Measurements from ENCODE around the gene DAB2IP.

Gene DAB2IP

DNA sequence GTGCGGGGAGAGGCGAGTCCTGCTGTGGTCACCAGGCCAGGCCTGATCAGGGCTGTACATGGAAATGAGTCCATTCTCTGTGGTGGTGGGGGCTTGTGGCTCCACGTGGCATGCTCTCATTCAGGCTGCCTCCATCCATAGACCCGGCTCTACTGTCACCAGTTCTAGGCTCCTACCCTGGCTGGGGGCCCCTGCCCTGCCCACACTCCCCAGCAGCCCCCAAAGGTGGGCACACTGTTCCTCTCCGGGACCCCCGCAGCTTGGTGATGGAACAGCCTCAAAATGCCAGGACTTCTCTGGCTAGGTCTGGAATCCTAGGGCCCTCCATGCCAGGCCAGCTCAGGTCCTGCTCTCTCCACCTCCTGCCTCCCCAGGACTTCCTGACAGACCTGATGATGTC is 111.7 kb downstream of the DAB2IP start:
- H3K4me1 ChIP-seq (ENCODE audit: control insufficient read depth, insufficient read depth, low read length) = no peaks in the 10 kb centered on the region

DNA sequence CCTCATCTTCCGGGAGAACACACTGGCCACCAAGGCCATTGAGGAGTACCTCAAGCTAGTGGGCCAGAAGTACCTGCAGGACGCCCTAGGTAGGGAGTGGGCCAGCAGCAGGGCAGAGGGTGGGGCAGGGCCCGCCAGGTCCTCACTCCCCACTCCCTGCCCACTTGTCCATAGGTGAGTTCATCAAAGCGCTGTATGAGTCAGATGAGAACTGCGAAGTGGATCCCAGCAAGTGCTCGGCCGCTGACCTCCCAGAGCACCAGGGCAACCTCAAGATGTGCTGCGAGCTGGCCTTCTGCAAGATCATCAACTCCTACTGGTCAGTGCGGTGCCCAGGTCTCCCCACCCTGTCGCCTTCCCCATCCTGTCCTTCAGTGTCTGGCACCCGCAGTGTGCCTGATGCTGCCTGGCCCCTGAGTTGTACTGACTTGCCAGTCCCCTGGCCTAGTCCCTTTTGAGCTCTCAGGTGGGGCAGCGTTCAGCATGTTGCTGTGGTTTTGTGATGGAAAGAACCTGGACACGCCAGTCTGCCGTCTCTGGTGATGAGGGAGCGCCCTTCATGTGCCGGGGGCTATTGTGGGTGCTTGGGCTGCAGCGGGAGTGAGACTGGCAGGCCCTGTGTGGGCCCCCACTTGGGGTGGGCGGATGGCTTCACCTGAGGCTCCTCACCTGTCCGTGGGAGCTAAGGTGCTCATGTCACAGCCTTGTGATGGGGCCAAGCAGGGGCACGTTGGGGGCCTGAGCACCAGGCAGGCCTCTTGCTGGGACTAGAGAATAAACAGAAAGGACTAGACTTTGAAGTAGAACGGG is 112.3 kb downstream of the DAB2IP start:
- Histone ChIP-seq H3K4me1 (ENCODE audit: control insufficient read depth, insufficient read depth, low read length) (no peaks in the 10 kb centered on the region), H3K36me3 (ENCODE audit: control insufficient read depth in 2 of 2, insufficient read depth in 1 of 2, low read length in 2 of 2) (peaks cover 0 to 92% of the 10 kb centered on the region in 2 experiments; a peak in 1 of 3 replicates)
- POLR2A ChIA-PET = no interaction called here

More for the DNA sequence above, 111.7 kb downstream of the DAB2IP start:
- POLR2A ChIA-PET = no interaction called here
- no peak overlapping the region for H3K4me3 ChIP-seq (ENCODE audit: low read depth, low read length)
- TF ChIP-seq ZSCAN16 (tag by site-specific recombination; IDR thresholded peaks at IDR 0.05) = no peak
- TF ChIP-seq ZNF16 (tag by site-specific recombination; IDR thresholded peaks at IDR 0.05; ENCODE audit: low read depth) = no peak
- TF ChIP-seq, protein P1, sequence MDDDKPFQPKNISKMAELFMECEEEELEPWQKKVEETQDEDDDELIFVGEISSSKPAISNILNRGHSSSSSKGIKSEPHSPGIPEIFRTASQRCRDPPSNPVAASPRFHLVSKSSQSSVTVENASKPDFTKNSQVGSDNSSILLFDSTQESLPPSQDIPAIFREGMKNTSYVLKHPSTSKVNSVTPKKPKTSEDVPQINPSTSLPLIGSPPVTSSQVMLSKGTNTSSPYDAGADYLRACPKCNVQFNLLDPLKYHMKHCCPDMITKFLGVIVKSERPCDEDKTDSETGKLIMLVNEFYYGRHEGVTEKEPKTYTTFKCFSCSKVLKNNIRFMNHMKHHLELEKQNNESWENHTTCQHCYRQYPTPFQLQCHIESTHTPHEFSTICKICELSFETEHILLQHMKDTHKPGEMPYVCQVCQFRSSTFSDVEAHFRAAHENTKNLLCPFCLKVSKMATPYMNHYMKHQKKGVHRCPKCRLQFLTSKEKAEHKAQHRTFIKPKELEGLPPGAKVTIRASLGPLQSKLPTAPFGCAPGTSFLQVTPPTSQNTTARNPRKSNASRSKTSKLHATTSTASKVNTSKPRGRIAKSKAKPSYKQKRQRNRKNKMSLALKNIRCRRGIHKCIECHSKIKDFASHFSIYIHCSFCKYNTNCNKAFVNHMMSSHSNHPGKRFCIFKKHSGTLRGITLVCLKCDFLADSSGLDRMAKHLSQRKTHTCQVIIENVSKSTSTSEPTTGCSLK (tag by site-specific recombination; IDR thresholded peaks at IDR 0.05) = no peak
- no peak for TF ChIP-seq HOXA7 (CRISPR knock-in tag; IDR thresholded peaks at IDR 0.05; ENCODE audit: borderline replicate concordance)
- TF ChIP-seq ZNF843 (tag by site-specific recombination; IDR thresholded peaks at IDR 0.05) = no peak
- TF ChIP-seq, protein P2, sequence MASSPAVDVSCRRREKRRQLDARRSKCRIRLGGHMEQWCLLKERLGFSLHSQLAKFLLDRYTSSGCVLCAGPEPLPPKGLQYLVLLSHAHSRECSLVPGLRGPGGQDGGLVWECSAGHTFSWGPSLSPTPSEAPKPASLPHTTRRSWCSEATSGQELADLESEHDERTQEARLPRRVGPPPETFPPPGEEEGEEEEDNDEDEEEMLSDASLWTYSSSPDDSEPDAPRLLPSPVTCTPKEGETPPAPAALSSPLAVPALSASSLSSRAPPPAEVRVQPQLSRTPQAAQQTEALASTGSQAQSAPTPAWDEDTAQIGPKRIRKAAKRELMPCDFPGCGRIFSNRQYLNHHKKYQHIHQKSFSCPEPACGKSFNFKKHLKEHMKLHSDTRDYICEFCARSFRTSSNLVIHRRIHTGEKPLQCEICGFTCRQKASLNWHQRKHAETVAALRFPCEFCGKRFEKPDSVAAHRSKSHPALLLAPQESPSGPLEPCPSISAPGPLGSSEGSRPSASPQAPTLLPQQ (tag by site-specific recombination; IDR thresholded peaks at IDR 0.05) = no peak
- no peak for TF ChIP-seq TCF7L2 (IDR thresholded peaks at IDR 0.05; ENCODE audit: borderline replicate concordance, low read depth, low read length)
- no peak for TF ChIP-seq ZBTB1 (tag by site-specific recombination; IDR thresholded peaks at IDR 0.05)
- TF ChIP-seq, protein P3, sequence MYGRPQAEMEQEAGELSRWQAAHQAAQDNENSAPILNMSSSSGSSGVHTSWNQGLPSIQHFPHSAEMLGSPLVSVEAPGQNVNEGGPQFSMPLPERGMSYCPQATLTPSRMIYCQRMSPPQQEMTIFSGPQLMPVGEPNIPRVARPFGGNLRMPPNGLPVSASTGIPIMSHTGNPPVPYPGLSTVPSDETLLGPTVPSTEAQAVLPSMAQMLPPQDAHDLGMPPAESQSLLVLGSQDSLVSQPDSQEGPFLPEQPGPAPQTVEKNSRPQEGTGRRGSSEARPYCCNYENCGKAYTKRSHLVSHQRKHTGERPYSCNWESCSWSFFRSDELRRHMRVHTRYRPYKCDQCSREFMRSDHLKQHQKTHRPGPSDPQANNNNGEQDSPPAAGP (tag by site-specific recombination; IDR thresholded peaks at IDR 0.05) = no peak
- no peak for TF ChIP-seq KLF8 (tag by site-specific recombination; IDR thresholded peaks at IDR 0.05)
- no peak for TF ChIP-seq ZNF366 (tag by site-specific recombination; conservative IDR thresholded peaks at IDR 0.05)
- H3K9me3 ChIP-seq (ENCODE audit: control insufficient read depth, insufficient read depth, low read depth, low read length) = no peaks in the 10 kb centered on the region
- H3K36me3 ChIP-seq (ENCODE audit: control insufficient read depth in 2 of 2, insufficient read depth in 1 of 2, low read length in 2 of 2) = peaks cover 0 to 92% of the 10 kb centered on the region in 2 experiments; a peak in 1 of 3 replicates
- CTCF ChIA-PET = no interaction called here
- H3K27ac ChIP-seq (ENCODE audit: extremely low read depth, low read depth, low read length) = no peak overlapping the region

DNA sequence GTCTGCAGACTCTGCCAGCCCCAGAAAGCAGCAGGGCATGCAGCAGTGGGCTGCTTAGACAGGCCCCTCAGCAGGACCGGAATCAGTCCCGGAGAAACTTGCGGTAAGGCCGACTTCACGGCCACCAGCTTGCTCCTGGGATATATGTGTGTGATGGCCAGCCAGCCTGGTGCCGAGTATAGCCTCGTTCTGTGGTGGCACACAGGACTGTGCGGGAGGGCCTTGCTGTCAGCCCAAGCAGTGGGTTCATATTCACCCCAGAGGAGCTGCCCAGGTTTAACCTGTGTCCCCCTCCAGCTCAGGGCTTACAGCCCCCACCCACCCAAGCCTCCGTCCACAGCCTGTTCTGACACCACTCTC is 112.9 kb downstream of the DAB2IP start:
- H3K27ac ChIP-seq (ENCODE audit: extremely low read depth, low read depth, low read length) = no peak overlapping the region
- no peaks in the 10 kb centered on the region for H3K4me1 ChIP-seq (ENCODE audit: control insufficient read depth, insufficient read depth, low read length)
- TF ChIP-seq ZNF24 (tag by site-specific recombination; IDR thresholded peaks at IDR 0.05) (no peak), ZNF560 (tag by site-specific recombination; IDR thresholded peaks at IDR 0.05; ENCODE audit: borderline replicate concordance) (no peak), ZNF664 (tag by site-specific recombination; IDR thresholded peaks at IDR 0.05) (no peak), ZNF133 (tag by site-specific recombination; IDR thresholded peaks at IDR 0.05) (no peak), KLF7 (tag by site-specific recombination; IDR thresholded peaks at IDR 0.05; ENCODE audit: borderline replicate concordance) (no peak), SALL2 (tag by site-specific recombination; IDR thresholded peaks at IDR 0.05; ENCODE audit: borderline replicate concordance) (no peak), ZNF48 (tag by site-specific recombination; IDR thresholded peaks at IDR 0.05) (no peak), ZNF211 (tag by site-specific recombination; IDR thresholded peaks at IDR 0.05; ENCODE audit: low read depth) (no peak), ZNF394 (tag by site-specific recombination; IDR thresholded peaks at IDR 0.05; ENCODE audit: borderline replicate concordance) (no peak), KLF1 (tag by site-specific recombination; IDR thresholded peaks at IDR 0.05) (no peak), ZNF324 (tag by site-specific recombination; IDR thresholded peaks at IDR 0.05) (no peak), ZNF19 (tag by site-specific recombination; IDR thresholded peaks at IDR 0.05; ENCODE audit: low read depth) (no peak), ZNF626 (tag by site-specific recombination; IDR thresholded peaks at IDR 0.05) (no peak), ZNF112 (tag by site-specific recombination; IDR thresholded peaks at IDR 0.05) (no peak)
- ChIA-PET CTCF (interaction anchor here (1.2 kb wide), 1 partner anchor 218 kb away, joined by 4 read pairs; no protein-coding TSS in a partner anchor), POLR2A (no interaction called here)
- H3K9me3 ChIP-seq (ENCODE audit: control insufficient read depth, insufficient read depth, low read depth, low read length) = no peaks in the 10 kb centered on the region
- H3K36me3 ChIP-seq (ENCODE audit: control insufficient read depth in 2 of 2, insufficient read depth in 1 of 2, low read length in 2 of 2) = peaks cover 0 to 93% of the 10 kb centered on the region in 2 experiments; a peak in 1 of 3 replicates
- no peak overlapping the region for H3K4me3 ChIP-seq (ENCODE audit: low read depth, low read length)

More for the DNA sequence above, 112.3 kb downstream of the DAB2IP start:
- TF ChIP-seq ZNF169 (tag by site-specific recombination; IDR thresholded peaks at IDR 0.05) (no peak), ZSCAN30 (tag by site-specific recombination; IDR thresholded peaks at IDR 0.05) (no peak)
- CTCF ChIA-PET = interaction anchor here (1.2 kb wide), 1 partner anchor 217 kb away, joined by 4 read pairs; no protein-coding TSS in a partner anchor
- H3K9me3 ChIP-seq (ENCODE audit: control insufficient read depth, insufficient read depth, low read depth, low read length) = no peaks in the 10 kb centered on the region
- H3K27ac ChIP-seq (ENCODE audit: extremely low read depth, low read depth, low read length) = no peak overlapping the region
- H3K4me3 ChIP-seq (ENCODE audit: low read depth, low read length) = no peak overlapping the region
